Measurements from ENCODE around the gene MYO9A. TPM values are rescaled to one million over a fixed set of nuclear protein-coding genes. Genes with fewer than 3 reads are reported as not detected.

The MYO9A gene
- total RNA-seq, 1 experiment from 2014 or later, result 34.0 TPM

GRCh38 chr15:71971905-71972304, 146.0 kb downstream of the MYO9A start:
- POLR2A ChIA-PET (ENCODE audit: unreplicated experiment), result interaction anchor here (0.6 kb wide), 1 partner anchor 14 kb away, joined by 4 read pairs; no protein-coding TSS in a partner anchor
- Histone ChIP-seq H3K9me2 (ENCODE audit: insufficient read depth) (no peaks in the 10 kb centered on the region), H3K36me3 (ENCODE audit: low read depth) (no peaks in the 10 kb centered on the region), H3K27ac (peak overlapping the region; percentile 23; the same call in 1 of the 2 replicates), H3K79me2 (ENCODE audit: low read depth) (0 out of 2 replicates have a peak, but pooled peaks cover 4% of the 10 kb centered on the region), H3K4me2 (peak overlapping the region; percentile 53), H3K9me3 (ENCODE audit: insufficient read depth, low read depth) (peaks cover 4% of the 10 kb centered on the region; the same call in 1 of the 2 replicates), H3F3A (ENCODE audit: insufficient read depth, low read depth) (peaks cover 20% of the 10 kb centered on the region), H3K27me3 (ENCODE audit: insufficient read depth, low read depth) (no peaks in the 10 kb centered on the region), H3K4me1 (replicated peaks; ENCODE audit: insufficient read depth) (peaks cover 53% of the 10 kb centered on the region), H3K4me3 (no peak overlapping the region), H2AFZ (no peak overlapping the region), H4K20me1 (ENCODE audit: insufficient read depth) (no peaks in the 10 kb centered on the region)
- intact Hi-C loops (cut with micrococcal nuclease; ENCODE audit: unreplicated experiment), result no loop called here
- BruUV-seq (replicated peaks), result no TSS peak
- CTCF ChIA-PET, result no interaction called here
- DNase-seq, result peak; percentile 46 to 57
- TF ChIP-seq EZH2 (IDR thresholded peaks at IDR 0.05; ENCODE audit: low read depth) (no peak), CTCF (conservative IDR thresholded peaks at IDR 0.05) (no peak)

GRCh38 chr15:71970435-71970834, 147.5 kb downstream of the MYO9A start:
- 0 out of 2 replicates have a peak, but pooled peaks cover 4% of the 10 kb centered on the region for H3K79me2 ChIP-seq (ENCODE audit: low read depth)
- intact Hi-C loops (cut with micrococcal nuclease; ENCODE audit: unreplicated experiment), result no loop called here
- no peak overlapping the region for H3K27ac ChIP-seq
- no TSS peak for BruUV-seq (replicated peaks)
- H2AFZ ChIP-seq, result no peak overlapping the region
- DNase-seq, result peak in 1 of 2 experiments; percentile 39
- no peaks in the 10 kb centered on the region for H4K20me1 ChIP-seq (ENCODE audit: insufficient read depth)
- peaks cover 20% of the 10 kb centered on the region for H3F3A ChIP-seq (ENCODE audit: insufficient read depth, low read depth)
- no peak overlapping the region for H3K4me2 ChIP-seq
- H3K4me1 ChIP-seq (replicated peaks; ENCODE audit: insufficient read depth), result peaks cover 42% of the 10 kb centered on the region
- no peak for TF ChIP-seq EZH2 (IDR thresholded peaks at IDR 0.05; ENCODE audit: low read depth)
- no peak for TF ChIP-seq CTCF (conservative IDR thresholded peaks at IDR 0.05)
- H3K9me3 ChIP-seq (ENCODE audit: insufficient read depth, low read depth), result peaks cover 4% of the 10 kb centered on the region; the same call in 1 of the 2 replicates
- H3K4me3 ChIP-seq, result no peak overlapping the region
- no peaks in the 10 kb centered on the region for H3K9me2 ChIP-seq (ENCODE audit: insufficient read depth)
- CTCF ChIA-PET, result interaction anchor here (0.7 kb wide), 1 partner anchor 227 kb away, joined by 3 read pairs; no protein-coding TSS in a partner anchor
- POLR2A ChIA-PET (ENCODE audit: unreplicated experiment), result no interaction called here
- H3K36me3 ChIP-seq (ENCODE audit: low read depth), result no peaks in the 10 kb centered on the region
- H3K27me3 ChIP-seq (ENCODE audit: insufficient read depth, low read depth), result no peaks in the 10 kb centered on the region

- BruUV-seq (replicated peaks), result no TSS peak
- Histone ChIP-seq H3K4me1 (replicated peaks; ENCODE audit: insufficient read depth) (peaks cover 12% of the 10 kb centered on the region), H3K79me2 (ENCODE audit: low read depth) (no peaks in the 10 kb centered on the region), H3K27ac (peak overlapping the region; percentile 9; the same call in 1 of the 2 replicates), H2AFZ (no peak overlapping the region), H3K9me3 (ENCODE audit: insufficient read depth, low read depth) (no peaks in the 10 kb centered on the region), H3K36me3 (ENCODE audit: low read depth) (no peaks in the 10 kb centered on the region), H3K4me3 (no peak overlapping the region), H4K20me1 (ENCODE audit: insufficient read depth) (no peaks in the 10 kb centered on the region), H3K4me2 (peak overlapping the region; percentile 27), H3F3A (ENCODE audit: insufficient read depth, low read depth) (no peaks in the 10 kb centered on the region), H3K9me2 (ENCODE audit: insufficient read depth) (no peaks in the 10 kb centered on the region), H3K27me3 (ENCODE audit: insufficient read depth, low read depth) (no peaks in the 10 kb centered on the region)
- DNase-seq, result peak in 1 of 2 experiments; percentile 39
- TF ChIP-seq CTCF (conservative IDR thresholded peaks at IDR 0.05), result no peak
- no peak for TF ChIP-seq EZH2 (IDR thresholded peaks at IDR 0.05; ENCODE audit: low read depth)
- ChIA-PET POLR2A (ENCODE audit: unreplicated experiment) (no interaction called here), CTCF (no interaction called here)
- intact Hi-C loops (cut with micrococcal nuclease; ENCODE audit: unreplicated experiment), result no loop called here
Observed at GRCh38 chr15:71962537-71962936, 155.4 kb downstream of the MYO9A start.
